Neuronal stem cell (in vitro differentiated cells): ENCODE results near the gene TMEM139.

Experiments used
- DNase-seq: peaks from one replicate; pipeline ENCODE4 v3.0.0-alpha.2; 2013; ENCODE audit warnings: low spot score
- H2AFZ ChIP-seq: one replicate; pipeline ENCODE4 v1.6.1; 2013; ENCODE audit warnings: mild to moderate bottlenecking, low read length, inconsistent platforms
- H2AK5ac ChIP-seq: 2 replicates; pipeline ENCODE4 v1.6.1; 2013; ENCODE audit warnings: low read depth, mild to moderate bottlenecking, inconsistent platforms, low read length, moderate library complexity, mixed read lengths
- H2BK120ac ChIP-seq: 2 replicates; pipeline ENCODE4 v1.6.1; 2013; ENCODE audit warnings: low read depth, mild to moderate bottlenecking, inconsistent platforms, low read length, moderate library complexity, mixed read lengths
- H2BK12ac ChIP-seq: one replicate; pipeline ENCODE4 v1.6.1; 2013; ENCODE audit warnings: low read length, inconsistent platforms
- H2BK15ac ChIP-seq: 2 replicates; pipeline ENCODE4 v1.6.1; 2013; ENCODE audit warnings: mild to moderate bottlenecking, low read length, inconsistent platforms, mixed read lengths
- H2BK5ac ChIP-seq: one replicate; pipeline ENCODE4 v1.6.1; 2013; ENCODE audit warnings: inconsistent platforms, mild to moderate bottlenecking, low read length, moderate library complexity
- H3K14ac ChIP-seq: one replicate; pipeline ENCODE4 v1.6.1; 2013; ENCODE audit warnings: low read length, inconsistent platforms
- H3K18ac ChIP-seq: 2 replicates; pipeline ENCODE4 v1.6.1; 2013; ENCODE audit warnings: low read length, inconsistent platforms
- H3K23ac ChIP-seq: 2 replicates; pipeline ENCODE4 v1.6.1; 2013; ENCODE audit warnings: low read depth, mild to moderate bottlenecking, mixed read lengths, low read length, inconsistent platforms; ENCODE audit not compliant: poor library complexity
- H3K27ac ChIP-seq: replicated peaks from 3 replicates; pipeline ENCODE4 v1.5.1; 2013; ENCODE audit warnings: low read length, inconsistent platforms
- H3K27me3 ChIP-seq, 3 experiments: 2 replicates each; pipeline ENCODE4 v1.6.1; 2013; ENCODE audit warnings: low read length in 3 of 3, mild to moderate bottlenecking in 2 of 3, inconsistent platforms in 1 of 3, low read depth in 1 of 3, mixed read lengths in 1 of 3, moderate library complexity in 1 of 3; ENCODE audit not compliant: control insufficient read depth in 3 of 3, insufficient read depth in 3 of 3
- H3K36me3 ChIP-seq, 2 donors: replicated peaks in 1 of 2; 2 replicates each; pipeline ENCODE4 v1.6.1; 2013; ENCODE audit warnings: low read length in 2 of 2; ENCODE audit not compliant: control insufficient read depth in 2 of 2, insufficient read depth in 2 of 2
- H3K4ac ChIP-seq: 2 replicates; pipeline ENCODE4 v1.6.1; 2013; ENCODE audit warnings: inconsistent platforms, mild to moderate bottlenecking, low read length, moderate library complexity
- H3K4me1 ChIP-seq, 2 donors: 1 replicate in 1 of 2; 2 replicates in 1 of 2; pipeline ENCODE4 v1.6.1; 2013; ENCODE audit warnings: low read length in 2 of 2, low read depth in 1 of 2; ENCODE audit not compliant: control insufficient read depth in 2 of 2, insufficient read depth in 1 of 2
- H3K4me2 ChIP-seq: one replicate; pipeline ENCODE4 v1.6.1; 2013; ENCODE audit warnings: mild to moderate bottlenecking, low read length, inconsistent platforms; ENCODE audit not compliant: insufficient read depth, poor library complexity, severe bottlenecking
- H3K4me3 ChIP-seq, 2 donors: 2 replicates each; pipeline ENCODE4 v1.5.1; 2013; ENCODE audit warnings: low read length in 2 of 2, mild to moderate bottlenecking in 2 of 2, inconsistent platforms in 1 of 2, moderate library complexity in 1 of 2
- H3K79me1 ChIP-seq: one replicate; pipeline ENCODE4 v1.6.1; 2013; ENCODE audit warnings: low read depth, mild to moderate bottlenecking, inconsistent platforms, low read length, moderate library complexity
- H3K9ac ChIP-seq: one replicate; pipeline ENCODE4 v1.6.1; 2013; ENCODE audit warnings: mild to moderate bottlenecking, low read depth, low read length, inconsistent platforms; ENCODE audit not compliant: poor library complexity
- H3K9me3 ChIP-seq, 2 donors: replicated peaks in 1 of 2; 2 replicates each; pipeline versions ENCODE3 to v1.6.1; 2013; ENCODE audit warnings: low read length in 2 of 2, mild to moderate bottlenecking in 2 of 2, inconsistent platforms in 1 of 2, low read depth in 1 of 2, mixed read lengths in 1 of 2, moderate library complexity in 1 of 2; ENCODE audit not compliant: control insufficient read depth in 2 of 2, insufficient read depth in 1 of 2
- H4K8ac ChIP-seq: one replicate; pipeline ENCODE4 v1.6.1; 2013; ENCODE audit warnings: low read depth, mild to moderate bottlenecking, inconsistent platforms, low read length, moderate library complexity
- H4K91ac ChIP-seq: one replicate; pipeline ENCODE4 v1.6.1; 2013; ENCODE audit warnings: low read length, low read depth, mild to moderate bottlenecking, inconsistent platforms; ENCODE audit not compliant: poor library complexity
- WGBS, 2 donors: extraction: QIAGEN DNeasy Blood & Tissue Kit; methylation state at CpG; one replicate each; pipeline ENCODE4 v1.1.7; 2013; ENCODE audit warnings: missing lambda C conversion rate in 2 of 2, mixed read lengths in 1 of 2; ENCODE audit not compliant: insufficient read length in 2 of 2, insufficient replicate concordance in 1 of 2; ENCODE audit errors: extremely low coverage in 2 of 2; 5-methylcytosine and 5-hydroxymethylcytosine counted together

Gene TMEM139

GRCh38 chr7:143299346-143299745 is 14.6 kb downstream of the TMEM139 start:
- no peak overlapping the region for H2BK15ac ChIP-seq
- H3K4ac ChIP-seq, result no peak overlapping the region
- H2BK5ac ChIP-seq, result no peak overlapping the region
- H3K23ac ChIP-seq, result no peak overlapping the region
- no peak overlapping the region for H2AK5ac ChIP-seq
- WGBS, 2 donors, result no CpG with 5 or more reads among the region's 2 CpGs
- H3K4me2 ChIP-seq, result no peak overlapping the region
- H3K18ac ChIP-seq, result no peak overlapping the region
- H3K9me3 ChIP-seq, result no peaks in the 10 kb centered on the region
- no peak overlapping the region for H3K14ac ChIP-seq
- no peaks in the 10 kb centered on the region for H3K27me3 ChIP-seq
- peaks cover 6% of the 10 kb centered on the region for H3K79me1 ChIP-seq
- no peak overlapping the region for H2AFZ ChIP-seq
- H3K4me3 ChIP-seq, result no peak overlapping the region
- no peak overlapping the region for H2BK12ac ChIP-seq
- H4K91ac ChIP-seq, result no peak overlapping the region
- H3K36me3 ChIP-seq, result peaks cover 46 to 98% of the 10 kb centered on the region in 2 donors
- no peaks in the 10 kb centered on the region for H3K4me1 ChIP-seq
- no peak overlapping the region for H3K9ac ChIP-seq
- no peak overlapping the region for H3K27ac ChIP-seq
- DNase-seq, result no peak
- no peak overlapping the region for H4K8ac ChIP-seq
- H2BK120ac ChIP-seq, result no peak overlapping the region

- no peak overlapping the region for H4K91ac ChIP-seq
Measured at GRCh38 chr7:143299840-143300239, 15.1 kb downstream of the TMEM139 start.

GRCh38 chr7:143300959-143301935 is 16.5 kb downstream of the TMEM139 start:
- Histone ChIP-seq H2BK12ac (no peak overlapping the region), H2AK5ac (no peak overlapping the region), H3K18ac (no peak overlapping the region), H4K8ac (no peak overlapping the region), H3K36me3 (peaks cover 51 to 98% of the 10 kb centered on the region in 2 donors), H3K79me1 (peaks cover 2% of the 10 kb centered on the region), H3K9ac (no peak overlapping the region), H3K14ac (no peak overlapping the region), H3K27me3 (no peaks in the 10 kb centered on the region), H3K4me2 (no peak overlapping the region), H2BK120ac (no peak overlapping the region), H3K4me3 (no peak overlapping the region), H3K4me1 (no peaks in the 10 kb centered on the region), H3K23ac (no peak overlapping the region), H3K9me3 (no peaks in the 10 kb centered on the region), H2BK5ac (no peak overlapping the region), H3K27ac (no peak overlapping the region), H3K4ac (no peak overlapping the region), H2AFZ (no peak overlapping the region), H2BK15ac (no peak overlapping the region), H4K91ac (no peak overlapping the region)
- no peak for DNase-seq
- WGBS, 2 donors, result no CpG with 5 or more reads among the region's 8 CpGs

More at GRCh38 chr7:143299840-143300239, 15.1 kb downstream of the TMEM139 start:
- Histone ChIP-seq H3K4ac (no peak overlapping the region), H3K27me3 (no peaks in the 10 kb centered on the region), H3K4me1 (no peaks in the 10 kb centered on the region), H3K14ac (no peak overlapping the region), H4K8ac (no peak overlapping the region), H2BK120ac (no peak overlapping the region), H3K4me3 (no peak overlapping the region), H3K18ac (no peak overlapping the region), H3K9ac (no peak overlapping the region), H2AFZ (no peak overlapping the region), H3K4me2 (no peak overlapping the region), H2BK15ac (no peak overlapping the region), H3K79me1 (peaks cover 2% of the 10 kb centered on the region), H2BK12ac (no peak overlapping the region), H3K36me3 (peaks cover 47 to 98% of the 10 kb centered on the region in 2 donors), H3K23ac (no peak overlapping the region), H2AK5ac (no peak overlapping the region), H3K9me3 (no peaks in the 10 kb centered on the region), H3K27ac (no peak overlapping the region), H2BK5ac (no peak overlapping the region)
- WGBS, 2 donors, result no CpG with 5 or more reads among the region's 8 CpGs
- no peak for DNase-seq

DNA sequence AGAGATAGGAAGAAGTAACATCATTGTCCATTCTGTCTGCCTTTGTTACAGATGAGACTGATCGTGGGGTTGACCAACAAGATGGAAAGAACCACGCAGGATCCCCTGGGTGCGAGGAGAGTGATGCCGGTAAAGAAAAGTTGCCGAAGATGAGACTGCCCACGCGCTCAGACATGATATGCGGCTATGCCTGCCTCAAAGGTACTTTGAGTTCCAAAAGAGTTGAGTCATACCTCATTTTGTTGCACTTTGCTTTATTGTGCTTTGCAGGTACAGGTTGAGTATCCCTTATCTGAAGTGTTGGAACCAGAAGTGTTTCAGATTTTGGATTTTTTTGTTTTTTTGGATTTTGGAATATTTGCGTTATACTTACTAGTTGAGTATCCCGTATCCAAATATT is 19.0 kb downstream of the TMEM139 start:
- H3K27ac ChIP-seq, result no peak overlapping the region
- WGBS, 2 donors, result no CpG with 5 or more reads among the region's 10 CpGs
- no peak overlapping the region for H2BK120ac ChIP-seq

More for the DNA sequence above, 19.0 kb downstream of the TMEM139 start:
- Histone ChIP-seq H3K4me2 (no peak overlapping the region), H3K9ac (no peak overlapping the region), H3K4ac (no peak overlapping the region), H3K4me1 (no peaks in the 10 kb centered on the region), H2AK5ac (no peak overlapping the region), H3K14ac (no peak overlapping the region), H4K91ac (no peak overlapping the region), H4K8ac (no peak overlapping the region), H3K79me1 (no peaks in the 10 kb centered on the region), H2BK5ac (no peak overlapping the region), H3K9me3 (peaks cover 0 to 2% of the 10 kb centered on the region in 2 donors), H2BK12ac (no peak overlapping the region), H3K36me3 (peaks cover 61 to 98% of the 10 kb centered on the region in 2 donors), H3K18ac (no peak overlapping the region), H2BK15ac (no peak overlapping the region), H3K27me3 (no peaks in the 10 kb centered on the region), H3K23ac (no peak overlapping the region), H2AFZ (no peak overlapping the region), H3K4me3 (no peak overlapping the region)
- DNase-seq, result no peak
